ENCODE data around the gene CD2AP. TPM values are rescaled to one million over a fixed set of nuclear protein-coding genes. Genes with fewer than 3 reads are reported as not detected.
"Not testable (repeated sequence)": the region's sequence is repeated elsewhere in the genome, so short reads cannot be mapped to it uniquely, and the experiment has no call there.

The CD2AP gene
- total RNA-seq, 1 donor: 42.8 TPM

DNA sequence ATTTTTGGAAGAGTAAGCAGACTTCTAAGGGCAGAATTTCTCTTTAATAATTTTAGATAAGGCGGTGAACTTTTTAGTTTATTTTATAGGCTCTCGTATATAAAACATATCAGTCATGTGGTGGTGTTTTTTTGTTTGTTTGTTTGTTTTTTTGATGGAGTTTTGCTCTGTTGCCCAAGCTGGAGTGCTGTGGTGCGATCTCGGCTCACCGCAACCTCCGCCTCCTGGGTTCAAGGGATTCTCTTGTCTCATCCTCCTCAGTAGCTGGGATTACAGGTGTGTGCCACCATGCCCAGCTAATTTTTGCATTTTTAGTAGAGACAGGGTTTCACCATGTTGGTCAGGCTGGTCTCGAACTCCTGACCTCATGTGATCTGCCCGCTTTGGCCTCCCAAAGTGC lies 3.6 kb downstream of the CD2AP start:
- peaks cover 25% of the 10 kb centered on the region for H3K4me1 ChIP-seq (ENCODE audit: insufficient read depth, low read length)
- H3K9me3 ChIP-seq (ENCODE audit: low read depth, low read length); H3K27me3 ChIP-seq (ENCODE audit: insufficient read depth, low read length); H3K4me3 ChIP-seq (ENCODE audit: low read length): not testable (repeated sequence)

GRCh38 chr6:47481806-47482205 lies 4.2 kb downstream of the CD2AP start:
- H3K4me3 ChIP-seq (ENCODE audit: low read length): no peak overlapping the region

DNA sequence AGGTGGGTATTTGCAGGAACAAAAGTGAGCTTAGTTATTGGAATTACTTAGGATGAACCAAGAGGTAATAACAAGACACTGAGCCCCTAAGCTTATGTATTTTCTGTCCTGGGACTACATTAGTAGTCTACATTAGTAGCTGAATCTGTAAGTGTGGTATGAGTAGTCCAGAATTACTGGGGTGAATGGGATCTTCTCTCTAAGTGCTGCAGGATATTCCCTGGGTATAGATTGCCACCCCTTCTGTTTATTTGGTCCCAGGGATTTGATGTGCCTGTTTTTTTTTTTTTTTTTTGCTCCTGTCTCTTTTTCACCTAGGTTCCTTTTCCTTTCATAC lies 5.9 kb downstream of the CD2AP start:
- no peak overlapping the region for H3K4me3 ChIP-seq (ENCODE audit: low read length)
- no peaks in the 10 kb centered on the region for H3K9me3 ChIP-seq (ENCODE audit: low read depth, low read length)
- H3K4me1 ChIP-seq (ENCODE audit: insufficient read depth, low read length): peaks cover 17% of the 10 kb centered on the region
- no peaks in the 10 kb centered on the region for H3K27me3 ChIP-seq (ENCODE audit: insufficient read depth, low read length)

More at GRCh38 chr6:47481806-47482205, 4.2 kb downstream of the CD2AP start:
- no peaks in the 10 kb centered on the region for H3K27me3 ChIP-seq (ENCODE audit: insufficient read depth, low read length)
- H3K4me1 ChIP-seq (ENCODE audit: insufficient read depth, low read length): peaks cover 23% of the 10 kb centered on the region
- H3K9me3 ChIP-seq (ENCODE audit: low read depth, low read length): no peaks in the 10 kb centered on the region

DNA sequence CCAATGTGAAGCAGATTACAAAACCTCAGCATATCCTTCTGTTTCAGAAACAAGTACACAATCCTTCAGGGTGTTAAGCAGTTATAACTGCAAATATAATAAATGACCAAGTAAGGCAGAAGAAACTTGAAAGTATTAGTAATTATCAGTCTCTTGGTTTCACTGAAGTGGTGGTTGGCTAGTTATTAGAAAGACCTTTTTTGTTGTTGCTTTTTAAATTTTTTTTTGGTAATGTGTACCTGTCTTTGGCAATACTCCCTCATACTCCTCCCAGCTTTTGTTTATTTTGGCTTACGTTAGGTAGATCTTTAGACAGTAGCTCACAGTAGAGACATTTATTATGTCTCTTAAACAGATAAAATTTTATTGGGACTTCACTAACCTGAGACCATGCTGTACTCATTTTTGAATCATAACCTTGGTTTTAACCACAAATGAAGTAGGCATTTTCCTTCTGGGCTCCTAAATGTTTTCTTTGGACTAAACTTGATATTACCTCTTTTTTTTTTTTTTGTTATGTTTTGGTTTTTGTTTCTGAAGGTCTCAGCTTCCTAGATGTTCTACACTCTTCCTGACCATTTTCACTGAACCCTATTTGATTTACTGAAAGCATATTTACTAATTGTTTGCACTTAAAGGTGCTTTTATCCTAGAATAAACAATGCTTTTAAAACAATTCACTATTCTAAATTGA lies 6.4 kb downstream of the CD2AP start:
- H3K4me1 ChIP-seq (ENCODE audit: insufficient read depth, low read length): peaks cover 12% of the 10 kb centered on the region
- no peaks in the 10 kb centered on the region for H3K27me3 ChIP-seq (ENCODE audit: insufficient read depth, low read length)
- no peak overlapping the region for H3K4me3 ChIP-seq (ENCODE audit: low read length)
- no peaks in the 10 kb centered on the region for H3K9me3 ChIP-seq (ENCODE audit: low read depth, low read length)

DNA sequence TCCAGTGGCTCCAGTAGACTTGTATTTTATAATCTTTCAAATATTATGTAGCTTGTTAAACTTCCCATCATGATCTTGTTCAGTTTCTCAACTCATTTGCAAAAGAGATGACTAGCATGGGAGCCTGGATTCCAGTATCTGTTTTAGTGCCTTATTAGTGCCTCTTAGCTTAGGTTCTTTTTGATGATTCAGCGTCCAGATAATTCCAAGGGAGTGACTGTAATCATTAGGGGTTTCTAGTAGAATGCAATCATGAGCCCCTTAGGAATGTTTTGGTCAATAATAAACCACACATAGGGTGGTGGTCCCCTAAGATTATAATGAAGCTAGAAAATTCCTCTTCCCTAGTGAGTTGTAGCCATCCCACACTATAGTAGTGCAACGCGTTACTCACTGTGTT lies 7.0 kb downstream of the CD2AP start:
- H3K9me3 ChIP-seq (ENCODE audit: low read depth, low read length): no peaks in the 10 kb centered on the region
- no peaks in the 10 kb centered on the region for H3K27me3 ChIP-seq (ENCODE audit: insufficient read depth, low read length)
- H3K4me1 ChIP-seq (ENCODE audit: insufficient read depth, low read length): peaks cover 8% of the 10 kb centered on the region
- no peak overlapping the region for H3K4me3 ChIP-seq (ENCODE audit: low read length)

DNA sequence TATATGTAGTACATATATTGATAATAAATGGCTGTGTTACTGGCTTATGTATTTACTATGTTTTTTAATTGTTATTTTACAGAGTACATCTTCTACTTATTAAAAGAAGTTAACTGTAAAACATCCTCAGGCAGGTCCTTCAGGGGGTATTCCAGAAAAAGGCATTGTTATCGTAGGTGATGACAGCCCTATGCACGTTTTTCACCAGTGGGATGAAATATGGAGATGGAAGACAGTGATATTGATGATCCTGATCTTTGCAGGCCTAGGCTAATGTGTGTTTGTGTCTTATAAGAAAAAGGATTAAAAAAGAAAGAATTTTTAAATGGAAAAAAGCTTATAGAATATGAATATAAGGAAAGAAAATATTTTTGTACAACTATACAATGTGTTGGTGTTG lies 7.5 kb downstream of the CD2AP start:
- H3K27me3 ChIP-seq (ENCODE audit: insufficient read depth, low read length): no peaks in the 10 kb centered on the region
- no peak overlapping the region for H3K4me3 ChIP-seq (ENCODE audit: low read length)
- H3K4me1 ChIP-seq (ENCODE audit: insufficient read depth, low read length): peaks cover 8% of the 10 kb centered on the region
- no peaks in the 10 kb centered on the region for H3K9me3 ChIP-seq (ENCODE audit: low read depth, low read length)

DNA sequence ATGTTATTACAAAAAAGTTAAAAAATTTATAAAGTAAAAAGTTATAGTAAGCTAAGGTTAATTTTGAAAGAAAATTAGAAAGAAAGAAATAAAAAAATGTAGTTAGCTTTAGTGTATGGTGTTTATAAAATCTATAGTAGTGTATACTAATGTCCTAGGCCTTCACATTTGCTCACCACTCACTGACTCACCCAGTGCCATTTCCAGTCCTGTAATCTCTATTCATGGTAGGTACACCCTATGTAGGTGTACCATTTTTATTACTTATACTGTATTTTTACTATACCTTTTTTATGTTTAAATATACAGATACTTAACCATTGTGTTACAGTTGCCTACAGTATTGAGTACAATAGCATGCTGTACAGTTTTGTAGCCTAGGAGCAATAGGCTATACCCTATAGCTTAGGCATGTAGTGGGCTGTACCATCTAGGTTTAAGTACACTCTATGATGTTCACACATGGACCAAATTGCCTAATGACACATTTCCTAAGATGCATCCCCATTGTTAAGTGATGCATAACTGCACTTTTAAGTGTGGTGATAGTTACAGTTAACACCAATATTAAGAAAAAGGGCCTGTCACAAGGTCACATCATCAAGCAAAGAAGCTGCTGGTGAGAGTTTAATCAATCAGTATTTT lies 8.0 kb downstream of the CD2AP start:
- H3K4me1 ChIP-seq (ENCODE audit: insufficient read depth, low read length): peaks cover 8% of the 10 kb centered on the region
- no peaks in the 10 kb centered on the region for H3K9me3 ChIP-seq (ENCODE audit: low read depth, low read length)
- no peak overlapping the region for H3K4me3 ChIP-seq (ENCODE audit: low read length)
- no peaks in the 10 kb centered on the region for H3K27me3 ChIP-seq (ENCODE audit: insufficient read depth, low read length)

DNA sequence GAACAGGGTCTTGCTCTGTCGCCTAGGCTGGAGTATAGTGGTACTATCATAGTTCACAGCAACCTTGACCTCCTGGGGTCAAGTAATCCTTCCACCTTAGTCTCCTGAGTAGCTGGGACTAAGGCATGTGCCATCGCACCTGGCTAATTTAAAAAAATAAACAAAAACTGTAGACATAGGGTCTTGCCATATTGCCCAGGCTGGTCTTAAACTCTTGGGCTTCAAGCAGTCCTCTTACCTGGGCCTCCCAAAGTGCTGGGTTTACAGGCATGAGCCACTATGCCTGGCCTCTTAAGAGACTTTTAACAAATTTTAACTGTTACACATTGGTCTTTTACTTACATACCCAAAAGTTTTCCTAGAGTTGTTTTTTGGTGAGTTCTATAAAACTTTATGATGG lies 12.4 kb downstream of the CD2AP start:
- H3K27me3 ChIP-seq (ENCODE audit: insufficient read depth, low read length): no peaks in the 10 kb centered on the region
- H3K9me3 ChIP-seq (ENCODE audit: low read depth, low read length): no peaks in the 10 kb centered on the region
- peaks cover 3% of the 10 kb centered on the region for H3K4me1 ChIP-seq (ENCODE audit: insufficient read depth, low read length)
- no peak overlapping the region for H3K4me3 ChIP-seq (ENCODE audit: low read length)

DNA sequence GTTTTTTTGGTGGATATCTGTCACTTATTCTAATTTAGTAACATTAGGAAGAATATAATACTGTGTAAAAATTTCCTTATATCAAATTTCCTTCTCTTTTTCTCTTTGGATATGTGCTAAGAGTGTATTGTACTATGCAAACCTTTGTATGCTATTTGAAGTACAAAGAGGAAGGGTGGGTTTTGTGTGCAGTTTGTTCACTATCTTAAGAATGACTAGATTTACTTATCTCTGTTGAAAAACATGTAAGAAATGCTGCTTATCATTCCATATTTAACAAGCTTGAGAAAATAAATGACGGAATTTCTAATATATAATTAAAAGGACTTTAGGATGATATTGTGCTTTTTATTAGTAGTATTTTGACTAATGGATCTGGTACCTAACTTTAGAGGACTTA lies 13.1 kb downstream of the CD2AP start:
- H3K4me3 ChIP-seq (ENCODE audit: low read length): no peak overlapping the region
- H3K9me3 ChIP-seq (ENCODE audit: low read depth, low read length): no peaks in the 10 kb centered on the region
- no peaks in the 10 kb centered on the region for H3K27me3 ChIP-seq (ENCODE audit: insufficient read depth, low read length)
- peaks cover 3% of the 10 kb centered on the region for H3K4me1 ChIP-seq (ENCODE audit: insufficient read depth, low read length)

DNA sequence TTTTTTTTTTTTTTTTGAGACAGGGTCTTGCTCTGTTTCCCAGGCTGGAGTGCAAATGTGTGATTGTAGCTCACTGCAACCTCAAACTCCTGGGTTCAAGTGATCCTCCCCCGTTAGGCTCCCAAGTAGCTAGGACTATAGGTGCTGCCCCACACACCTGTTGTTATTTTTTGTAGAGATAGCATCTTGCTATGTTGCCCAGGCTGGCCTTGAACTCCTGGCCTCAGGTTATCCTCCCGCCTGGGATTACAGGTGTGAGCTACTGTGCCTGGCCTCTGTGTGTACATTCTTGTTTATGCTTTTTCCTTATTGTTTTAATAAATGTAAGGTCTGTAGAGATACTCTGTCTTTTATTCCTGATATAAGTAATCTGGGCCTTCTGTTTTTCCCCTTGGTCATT lies 14.8 kb downstream of the CD2AP start:
- Histone ChIP-seq H3K4me1 (ENCODE audit: insufficient read depth, low read length) (peaks cover 3% of the 10 kb centered on the region), H3K4me3 (ENCODE audit: low read length) (no peak overlapping the region), H3K9me3 (ENCODE audit: low read depth, low read length) (no peaks in the 10 kb centered on the region), H3K27me3 (ENCODE audit: insufficient read depth, low read length) (no peaks in the 10 kb centered on the region)

DNA sequence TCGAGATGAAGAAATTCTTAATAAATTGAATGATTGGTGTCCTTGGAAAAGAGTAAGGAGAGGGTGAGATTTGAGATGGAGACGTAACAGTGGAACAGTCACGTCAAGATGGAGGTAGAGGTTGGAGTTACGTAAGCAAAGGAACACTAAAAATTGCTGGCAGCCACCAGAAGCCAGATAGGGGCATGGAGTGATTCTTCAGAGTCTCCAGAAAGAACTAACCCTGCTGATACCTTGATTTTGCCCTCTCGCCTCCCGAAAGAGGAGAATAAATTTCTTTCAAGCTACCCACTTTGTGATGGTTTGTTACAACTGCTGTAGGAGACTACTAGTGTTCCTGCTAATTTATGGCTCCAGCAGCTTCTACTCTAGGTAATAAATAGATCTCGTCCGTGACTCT lies 17.6 kb downstream of the CD2AP start:
- Histone ChIP-seq H3K4me3 (ENCODE audit: low read length) (no peak overlapping the region), H3K4me1 (ENCODE audit: insufficient read depth, low read length) (peaks cover 3% of the 10 kb centered on the region), H3K9me3 (ENCODE audit: low read depth, low read length) (no peaks in the 10 kb centered on the region), H3K27me3 (ENCODE audit: insufficient read depth, low read length) (no peaks in the 10 kb centered on the region)

DNA sequence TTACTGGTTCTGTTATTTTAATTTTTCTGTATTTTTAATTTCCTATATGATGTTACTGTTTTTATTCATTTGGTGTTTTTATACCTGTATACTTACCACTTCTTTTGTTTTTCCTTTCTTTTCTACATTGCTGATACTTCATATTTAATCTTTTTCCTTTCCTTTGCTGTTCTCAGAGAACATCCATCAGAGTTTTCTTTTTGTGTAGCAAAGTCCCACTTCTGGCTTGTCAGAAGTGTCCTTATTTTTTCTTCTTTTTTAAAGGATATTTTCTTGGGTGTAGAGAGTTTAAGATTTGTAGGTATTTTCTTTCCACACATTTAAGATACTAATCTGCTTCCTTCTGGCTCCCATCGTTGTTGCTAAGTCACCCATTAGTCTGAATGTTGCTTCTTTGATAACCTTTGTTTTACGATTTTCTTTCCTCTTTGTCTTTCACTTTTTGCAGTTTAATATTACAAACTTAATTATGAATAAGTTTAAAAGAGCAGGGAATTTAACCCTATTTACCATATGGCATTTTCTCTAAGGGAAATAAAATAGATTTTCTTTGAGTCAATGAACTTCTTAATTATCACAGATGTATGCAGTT lies 18.5 kb downstream of the CD2AP start:
- no peaks in the 10 kb centered on the region for H3K9me3 ChIP-seq (ENCODE audit: low read depth, low read length)
- no peak overlapping the region for H3K4me3 ChIP-seq (ENCODE audit: low read length)
- H3K27me3 ChIP-seq (ENCODE audit: insufficient read depth, low read length): no peaks in the 10 kb centered on the region
- H3K4me1 ChIP-seq (ENCODE audit: insufficient read depth, low read length): peaks cover 3% of the 10 kb centered on the region

- H3K27me3 ChIP-seq (ENCODE audit: insufficient read depth, low read length): no peaks in the 10 kb centered on the region
- H3K4me1 ChIP-seq (ENCODE audit: insufficient read depth, low read length): peaks cover 3% of the 10 kb centered on the region
- H3K4me3 ChIP-seq (ENCODE audit: low read length): no peak overlapping the region
- no peaks in the 10 kb centered on the region for H3K9me3 ChIP-seq (ENCODE audit: low read depth, low read length)
These were observed 19.5 kb downstream of the CD2AP start for GRCh38 chr6:47496935-47497579.

DNA sequence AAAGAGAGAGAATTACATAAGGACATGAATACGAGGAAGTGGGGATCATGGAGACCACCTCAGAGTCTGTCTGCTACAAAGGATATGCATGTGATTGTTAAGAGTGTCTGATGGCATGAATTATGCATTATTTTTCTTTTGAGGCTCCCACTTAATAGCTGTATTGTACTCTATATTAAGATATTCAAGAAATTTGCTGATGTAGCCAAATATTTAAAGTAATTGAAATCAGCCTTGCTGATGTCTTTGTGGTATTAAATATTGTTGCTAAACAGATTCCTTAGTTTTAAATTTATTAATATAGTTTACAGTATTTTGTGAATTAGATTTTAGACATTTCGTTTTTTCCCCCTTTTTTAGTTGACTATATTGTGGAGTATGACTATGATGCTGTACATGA lies 25.3 kb downstream of the CD2AP start:
- H3K4me3 ChIP-seq (ENCODE audit: low read length): no peak overlapping the region
- H3K4me1 ChIP-seq (ENCODE audit: insufficient read depth, low read length): no peaks in the 10 kb centered on the region
- H3K27me3 ChIP-seq (ENCODE audit: insufficient read depth, low read length): no peaks in the 10 kb centered on the region
- H3K9me3 ChIP-seq (ENCODE audit: low read depth, low read length): no peaks in the 10 kb centered on the region

DNA sequence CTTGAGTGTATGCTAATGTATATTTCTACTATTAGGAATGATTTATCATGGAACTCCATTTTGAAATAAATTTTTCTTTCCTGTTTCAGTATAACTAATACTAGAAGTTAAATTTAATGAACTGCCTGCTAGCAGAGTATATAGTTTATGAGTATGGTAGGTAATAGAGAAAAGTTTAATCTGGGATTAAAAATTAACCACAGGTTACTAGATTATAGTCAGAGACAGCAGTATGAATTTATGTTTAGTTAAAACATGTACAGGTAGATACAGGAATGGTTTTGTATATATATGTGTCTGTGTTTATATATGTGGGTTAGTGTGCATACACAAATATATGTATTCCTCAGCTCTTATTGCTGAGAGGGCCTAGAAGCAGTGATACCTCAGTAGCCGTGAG lies 32.3 kb downstream of the CD2AP start:
- Histone ChIP-seq H3K9me3 (ENCODE audit: low read depth, low read length) (peaks cover 11% of the 10 kb centered on the region), H3K27me3 (ENCODE audit: insufficient read depth, low read length) (no peaks in the 10 kb centered on the region), H3K4me3 (ENCODE audit: low read length) (no peak overlapping the region), H3K4me1 (ENCODE audit: insufficient read depth, low read length) (no peaks in the 10 kb centered on the region)
